VCaP (cell line): Measurements from ENCODE around the gene DDAH2.

Experiments
- H3K27ac ChIP-seq: fragments of 450-650 bp; 2 replicates; pipeline ENCODE4 v1.5.1; 2017
- TF ChIP-seq, protein P1 (sequence below): fragments of 450-650 bp; conservative IDR thresholded peaks from 2 replicates; pipeline ENCODE4 v1.5.1; 2017; ENCODE audit warnings: mild to moderate bottlenecking, moderate library complexity

The DDAH2 gene

DNA sequence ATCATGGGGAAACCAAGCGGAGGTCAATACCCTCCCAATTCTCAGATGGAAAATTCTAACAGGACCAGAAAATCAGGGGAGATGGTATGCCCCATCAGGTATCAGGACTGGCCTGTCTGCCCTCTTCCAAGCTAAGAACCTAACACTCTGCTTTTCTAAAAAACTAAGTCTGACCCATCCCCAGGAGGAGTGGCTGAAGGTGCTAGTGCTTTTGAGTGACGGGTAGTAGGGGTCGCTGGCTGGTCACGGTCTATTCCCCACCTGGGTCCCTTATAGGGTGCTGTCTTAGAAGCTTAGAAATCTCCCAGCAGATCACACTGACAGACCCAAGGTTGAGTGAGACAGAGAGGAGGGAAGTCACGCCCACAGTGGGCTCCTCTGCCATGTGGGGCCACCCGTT lies 35.6 kb downstream of the DDAH2 start:
- TF ChIP-seq, protein P1, sequence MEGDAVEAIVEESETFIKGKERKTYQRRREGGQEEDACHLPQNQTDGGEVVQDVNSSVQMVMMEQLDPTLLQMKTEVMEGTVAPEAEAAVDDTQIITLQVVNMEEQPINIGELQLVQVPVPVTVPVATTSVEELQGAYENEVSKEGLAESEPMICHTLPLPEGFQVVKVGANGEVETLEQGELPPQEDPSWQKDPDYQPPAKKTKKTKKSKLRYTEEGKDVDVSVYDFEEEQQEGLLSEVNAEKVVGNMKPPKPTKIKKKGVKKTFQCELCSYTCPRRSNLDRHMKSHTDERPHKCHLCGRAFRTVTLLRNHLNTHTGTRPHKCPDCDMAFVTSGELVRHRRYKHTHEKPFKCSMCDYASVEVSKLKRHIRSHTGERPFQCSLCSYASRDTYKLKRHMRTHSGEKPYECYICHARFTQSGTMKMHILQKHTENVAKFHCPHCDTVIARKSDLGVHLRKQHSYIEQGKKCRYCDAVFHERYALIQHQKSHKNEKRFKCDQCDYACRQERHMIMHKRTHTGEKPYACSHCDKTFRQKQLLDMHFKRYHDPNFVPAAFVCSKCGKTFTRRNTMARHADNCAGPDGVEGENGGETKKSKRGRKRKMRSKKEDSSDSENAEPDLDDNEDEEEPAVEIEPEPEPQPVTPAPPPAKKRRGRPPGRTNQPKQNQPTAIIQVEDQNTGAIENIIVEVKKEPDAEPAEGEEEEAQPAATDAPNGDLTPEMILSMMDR = no peak
- no peak overlapping the region for H3K27ac ChIP-seq

DNA sequence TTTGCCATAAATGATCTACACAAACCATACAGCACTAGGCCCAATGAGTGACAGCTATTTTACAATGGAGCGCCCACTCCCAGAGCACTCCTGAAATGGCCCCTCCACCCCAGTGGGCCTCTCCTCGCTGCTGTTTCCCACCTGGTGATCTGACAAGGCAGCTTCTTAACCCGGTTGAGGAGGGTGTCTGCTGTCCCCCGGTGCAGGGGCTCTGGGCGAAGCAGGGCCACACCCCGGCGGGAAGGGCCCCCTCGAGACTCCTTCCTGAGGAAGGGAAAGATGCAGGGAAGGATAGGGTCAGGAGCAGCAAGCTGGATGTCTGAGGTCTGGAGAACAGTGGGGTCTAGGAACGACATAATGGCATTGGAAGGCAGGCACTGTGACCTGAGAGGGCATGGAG lies 36.2 kb downstream of the DDAH2 start:
- TF ChIP-seq, protein P1 = no peak
- H3K27ac ChIP-seq = no peak overlapping the region

DNA sequence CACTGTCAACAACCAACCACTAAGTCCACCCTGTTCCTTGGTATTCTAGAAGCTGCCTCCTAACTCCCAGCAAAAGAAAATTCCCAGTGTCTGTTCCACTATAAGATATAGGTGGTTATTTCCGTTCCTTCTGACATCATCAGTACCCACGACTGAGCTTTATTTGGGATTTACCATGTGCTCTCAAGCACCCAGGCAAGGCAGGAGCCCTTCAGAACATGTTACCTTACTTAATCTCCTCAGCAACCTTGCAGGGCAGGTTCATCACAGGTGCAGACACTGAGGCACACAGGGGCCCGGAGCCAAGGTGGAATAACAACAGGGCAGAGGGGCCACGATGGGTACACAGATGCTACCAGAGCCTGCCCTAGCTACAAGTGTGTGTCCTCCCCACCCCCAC lies 36.7 kb downstream of the DDAH2 start:
- no peak overlapping the region for H3K27ac ChIP-seq
- TF ChIP-seq, protein P1 = no peak

DNA sequence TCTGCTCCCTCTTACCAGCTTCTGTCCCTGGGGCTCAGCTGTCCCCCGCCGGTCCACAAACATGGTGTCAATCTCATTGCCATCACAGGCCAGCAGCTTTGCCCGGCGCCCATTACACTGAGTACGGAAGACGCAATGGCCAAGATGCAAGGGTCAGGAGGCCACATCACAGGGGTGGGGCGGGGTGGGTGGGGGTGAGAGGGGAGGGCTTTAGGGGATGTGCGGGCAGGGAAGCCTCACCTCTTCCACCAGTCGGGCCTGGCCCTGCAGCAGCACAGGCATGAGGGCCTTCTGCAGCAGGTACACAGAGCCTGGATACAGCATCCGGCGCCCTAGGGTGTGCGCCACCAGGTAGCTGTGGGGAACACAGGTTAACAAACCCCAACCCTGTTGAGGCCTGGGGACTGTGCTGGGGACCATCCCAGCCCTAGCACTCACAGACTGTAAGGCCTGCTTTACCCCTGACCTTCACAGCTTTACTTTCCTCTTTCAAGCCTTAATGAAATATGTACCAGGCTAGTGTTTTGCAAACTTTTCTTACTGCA lies 37.5 kb downstream of the DDAH2 start:
- no peak overlapping the region for H3K27ac ChIP-seq
- TF ChIP-seq, protein P1 = no peak

DNA sequence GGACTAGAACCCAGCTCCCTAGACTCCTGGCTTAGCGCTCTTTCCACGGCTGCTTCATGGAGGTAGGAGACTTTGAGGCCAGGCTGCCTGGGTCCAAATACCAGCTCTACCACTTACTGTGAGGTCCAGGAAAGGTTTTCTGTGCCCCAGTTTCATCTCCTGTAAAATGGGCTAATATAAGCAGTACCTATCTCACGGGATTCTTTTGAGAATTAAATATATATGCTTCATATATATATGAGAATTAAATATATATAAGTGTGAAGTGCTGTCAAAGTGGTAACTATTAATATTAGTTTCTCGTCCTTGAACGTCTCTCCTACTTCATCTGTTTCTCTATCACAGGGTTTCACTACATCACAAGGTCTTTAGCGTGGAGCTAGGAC lies 38.0 kb downstream of the DDAH2 start:
- no peak overlapping the region for H3K27ac ChIP-seq
- TF ChIP-seq, protein P1 = no peak

DNA sequence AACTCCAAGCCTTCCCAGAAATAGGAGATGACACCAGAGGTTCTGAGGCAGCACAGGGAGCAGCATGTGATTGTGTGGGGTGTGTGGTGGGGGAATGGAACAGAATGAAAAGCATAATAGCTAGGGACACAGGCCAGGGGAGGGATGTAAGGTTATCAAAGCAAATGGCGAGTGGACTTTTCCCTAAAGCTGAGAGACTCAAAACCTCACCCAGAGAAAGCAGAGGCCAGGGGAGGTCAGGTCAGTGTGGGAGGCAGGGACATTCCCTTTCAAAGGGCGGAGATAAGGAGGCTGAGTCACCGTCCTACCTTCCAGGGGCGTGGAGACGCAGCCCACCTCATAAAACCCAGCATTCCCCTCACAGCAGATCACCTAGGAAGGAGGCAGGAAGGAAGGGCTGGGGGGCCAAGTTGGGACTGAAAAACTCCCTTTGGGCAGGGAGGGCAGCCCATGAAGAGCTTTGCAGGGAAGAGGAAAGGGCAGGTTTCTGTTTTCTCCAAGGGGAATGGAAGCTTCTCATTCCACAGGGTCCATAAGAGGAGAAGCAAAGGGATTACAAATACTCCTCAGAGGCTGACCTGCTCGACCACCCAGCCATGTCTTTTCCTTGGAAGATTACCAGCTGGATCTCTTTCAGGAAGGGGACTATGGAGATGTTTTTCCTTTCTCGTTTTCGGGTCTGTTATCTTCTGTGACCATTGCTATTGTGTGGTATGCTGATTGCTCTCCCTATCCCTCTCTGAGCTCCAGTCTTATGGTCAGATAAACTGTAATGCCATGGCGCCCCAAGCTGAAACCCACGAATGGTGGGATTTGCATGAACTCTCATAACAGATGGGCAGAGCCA lies 38.6 kb downstream of the DDAH2 start:
- H3K27ac ChIP-seq = no peak overlapping the region
- TF ChIP-seq, protein P1 = no peak

DNA sequence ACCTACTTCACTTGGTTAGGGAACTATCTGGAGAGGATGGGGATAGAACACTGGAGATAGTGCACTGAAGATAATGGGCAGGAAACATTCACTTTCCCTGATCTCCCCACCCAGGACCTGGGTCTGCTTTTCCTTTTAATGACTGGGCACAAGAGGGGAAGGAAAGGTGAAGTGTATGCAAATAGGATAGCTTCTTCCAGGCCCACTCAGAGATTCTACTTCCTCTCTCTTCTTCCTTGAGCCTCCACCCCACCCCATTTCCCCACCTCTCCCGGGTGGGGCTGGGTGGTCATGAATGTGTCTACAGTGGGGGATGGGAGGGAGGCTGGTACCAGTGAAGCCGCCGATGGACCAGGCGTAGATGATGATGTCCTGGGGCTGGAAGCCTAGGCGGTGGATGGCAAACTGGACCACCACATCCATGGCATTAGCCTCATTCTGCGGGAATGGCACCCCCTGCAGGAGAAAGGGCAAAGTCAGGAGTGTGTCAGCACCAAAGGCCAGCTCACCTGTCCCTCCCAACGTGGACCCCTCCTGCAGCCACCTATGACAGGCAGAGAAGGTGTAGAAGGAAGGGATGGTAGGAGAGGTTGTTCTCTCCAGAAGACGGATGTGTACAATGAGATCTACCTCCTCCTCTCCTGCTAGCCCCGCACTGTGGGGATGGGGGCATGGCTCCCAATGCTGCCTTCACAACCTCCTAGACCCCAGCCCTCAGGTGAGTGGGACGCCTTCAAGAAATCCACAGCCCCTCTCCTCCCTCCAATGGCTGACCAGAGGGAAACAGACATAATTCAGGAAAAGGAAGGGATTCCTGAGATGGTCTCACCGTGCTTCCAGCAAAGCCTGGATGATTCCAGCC lies 39.6 kb downstream of the DDAH2 start:
- H3K27ac ChIP-seq = no peak overlapping the region
- TF ChIP-seq, protein P1 = peak; percentile 48
